LHCN-M2 (cell line): ENCODE data around the gene EHD4. TPM values are rescaled to one million over a fixed set of nuclear protein-coding genes. Genes with fewer than 3 reads are reported as not detected.

ENCODE experiments used
- DNase-seq: peaks from one replicate; pipeline ENCODE4 v3.0.0-alpha.2; 2012; ENCODE audit warnings: low read depth
- total RNA-seq: library from RNA; depleted of rRNA; stranded (reverse); fragments of >200 nt; gene quantifications from 2 replicates; pipeline ENCODE4 v1.2.3, GENCODE V29; 2014

Gene EHD4
- total RNA-seq, 1 experiment from 2014 or later = 19.8 TPM

DNA sequence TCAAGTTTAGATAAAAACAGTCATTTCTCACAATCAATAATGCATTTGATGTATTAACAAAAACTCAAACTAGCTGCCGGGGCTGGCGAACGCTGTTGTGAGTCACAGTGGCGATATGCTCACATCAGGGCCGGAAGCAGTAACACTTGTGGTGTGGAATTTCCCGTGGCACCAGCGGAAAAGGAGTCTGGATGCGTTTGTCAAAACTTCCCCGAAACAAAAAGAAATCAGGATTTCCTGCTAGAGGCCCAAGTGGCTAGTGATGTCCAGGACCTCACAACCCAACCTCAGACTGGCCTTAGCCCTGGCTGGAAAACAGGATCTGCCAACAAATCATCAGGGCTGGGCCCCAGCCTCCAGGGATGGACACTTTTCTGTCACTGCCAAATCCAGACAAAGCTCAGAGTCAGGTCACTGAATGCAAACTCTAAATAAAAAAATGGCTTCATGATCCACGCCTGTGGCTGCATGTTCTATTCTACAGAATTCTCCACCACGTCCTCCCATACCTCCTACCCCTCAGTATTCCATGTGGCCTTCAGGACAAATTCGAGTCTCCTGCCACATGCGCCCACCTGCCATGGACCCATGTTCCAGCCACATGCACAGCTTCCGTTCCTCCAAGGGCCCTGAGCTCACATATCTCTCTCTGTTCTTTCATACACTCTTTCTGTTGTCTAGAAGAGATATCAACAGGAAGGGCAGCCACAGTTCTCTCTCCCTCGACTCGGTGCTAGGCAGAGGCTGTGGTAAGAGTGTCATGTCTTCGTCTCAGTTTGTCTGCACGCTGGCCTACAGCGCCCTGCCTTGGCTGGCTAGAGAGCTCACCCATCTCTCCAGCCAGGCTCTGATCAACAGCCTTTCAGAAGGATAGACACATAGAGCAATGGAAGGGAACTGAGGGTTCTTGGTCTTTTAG lies 35.4 kb downstream of the EHD4 start:
- no peak for DNase-seq

DNA sequence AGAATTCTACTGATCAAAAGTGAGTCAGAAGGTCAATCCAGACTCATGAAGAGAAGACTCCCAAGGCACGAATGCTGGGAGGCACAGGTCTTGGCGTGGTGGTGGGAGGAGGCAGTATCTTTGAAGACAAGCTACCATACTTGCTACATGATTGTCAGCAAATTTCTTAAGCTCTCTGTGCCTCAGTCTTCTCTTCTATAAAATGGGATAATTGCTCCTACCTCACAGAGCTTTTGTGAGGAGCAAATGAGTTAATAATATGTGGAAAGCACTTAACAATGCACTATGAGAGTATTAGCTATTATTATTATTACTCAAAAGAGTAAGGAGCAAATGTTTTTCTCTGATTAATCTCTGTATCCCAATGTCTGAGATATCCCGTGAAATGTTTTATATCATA lies 36.2 kb downstream of the EHD4 start:
- DNase-seq = no peak

DNA sequence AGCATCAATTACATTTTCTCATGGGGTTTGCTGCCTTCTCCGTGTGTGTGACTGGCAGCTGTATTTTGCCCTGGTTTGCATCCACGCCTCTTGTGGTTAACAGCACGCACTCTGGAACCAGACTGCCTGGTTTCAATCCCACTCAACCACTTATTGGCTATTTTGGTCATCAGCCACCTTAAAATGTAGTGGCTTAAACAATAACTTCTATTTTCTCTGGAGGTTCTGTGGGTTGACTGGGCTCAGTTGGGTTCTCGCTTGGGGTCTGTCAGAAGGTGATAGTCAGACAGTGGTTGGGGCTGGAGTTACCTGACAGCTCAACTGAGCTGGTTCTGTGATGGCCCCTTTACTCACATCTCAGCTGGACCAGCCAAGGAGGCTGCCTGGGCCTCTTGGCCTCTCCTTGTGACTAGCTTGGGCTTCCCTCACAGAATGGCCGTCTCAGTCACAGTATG lies 36.8 kb downstream of the EHD4 start:
- DNase-seq = peak; percentile 54

DNA sequence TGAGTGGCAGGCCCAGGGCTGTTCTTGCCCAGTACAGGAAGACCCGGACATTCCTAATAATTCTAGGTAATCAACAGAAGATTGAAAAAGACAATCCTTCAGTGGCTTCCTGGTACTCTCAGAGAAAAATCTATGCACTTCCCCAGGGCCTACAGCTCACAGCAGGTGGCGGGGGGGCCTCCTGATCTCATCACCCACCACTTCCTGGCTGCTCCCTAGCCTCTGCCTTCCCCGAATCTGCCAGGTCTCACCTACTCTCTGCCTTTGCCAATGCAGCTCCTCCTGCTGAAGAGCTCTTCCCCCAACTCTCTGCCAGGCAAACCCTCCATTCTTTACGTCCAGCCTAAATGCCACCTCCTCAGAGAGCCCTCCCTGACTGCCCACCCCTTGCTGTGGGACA lies 37.5 kb downstream of the EHD4 start:
- DNase-seq = no peak

DNA sequence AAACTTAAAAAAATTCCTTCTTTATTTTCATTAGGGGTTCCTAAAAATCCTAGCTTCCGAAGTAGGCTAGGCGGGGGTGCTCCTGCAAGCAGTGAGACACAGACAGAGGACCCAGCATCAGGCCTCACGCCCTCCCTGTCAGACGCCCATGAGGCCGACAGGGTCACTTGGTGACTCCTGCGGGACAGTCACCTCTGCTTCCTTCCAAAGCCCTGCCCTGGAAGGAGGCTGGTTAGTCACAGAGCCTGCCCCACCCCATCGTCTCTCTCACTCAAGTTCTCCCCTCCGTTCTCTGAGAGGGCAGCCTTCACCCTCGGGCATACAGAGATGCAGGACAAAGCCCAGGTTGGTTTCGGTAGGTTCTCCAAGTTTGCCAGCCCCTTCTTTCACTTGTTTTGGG lies 38.6 kb downstream of the EHD4 start:
- DNase-seq = no peak

DNA sequence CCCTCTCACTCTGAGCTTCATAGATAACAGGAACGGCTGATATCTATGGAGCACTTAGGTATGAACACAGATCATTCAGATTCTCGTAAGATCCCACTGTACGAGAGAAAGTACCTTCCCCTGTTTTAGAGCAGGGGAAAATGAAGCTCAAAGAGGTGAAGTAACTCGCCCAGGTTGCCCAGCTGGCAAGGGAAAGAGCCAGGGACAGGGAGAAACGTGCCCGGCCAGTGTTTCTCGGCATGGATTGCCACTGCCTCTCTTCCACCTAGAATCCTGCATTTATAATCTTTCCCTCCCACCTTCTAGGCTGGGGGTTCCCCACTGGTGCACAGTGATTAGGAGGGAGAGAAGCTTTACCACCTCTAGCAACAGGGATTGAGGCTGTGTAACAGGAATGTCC lies 39.0 kb downstream of the EHD4 start:
- no peak for DNase-seq

DNA sequence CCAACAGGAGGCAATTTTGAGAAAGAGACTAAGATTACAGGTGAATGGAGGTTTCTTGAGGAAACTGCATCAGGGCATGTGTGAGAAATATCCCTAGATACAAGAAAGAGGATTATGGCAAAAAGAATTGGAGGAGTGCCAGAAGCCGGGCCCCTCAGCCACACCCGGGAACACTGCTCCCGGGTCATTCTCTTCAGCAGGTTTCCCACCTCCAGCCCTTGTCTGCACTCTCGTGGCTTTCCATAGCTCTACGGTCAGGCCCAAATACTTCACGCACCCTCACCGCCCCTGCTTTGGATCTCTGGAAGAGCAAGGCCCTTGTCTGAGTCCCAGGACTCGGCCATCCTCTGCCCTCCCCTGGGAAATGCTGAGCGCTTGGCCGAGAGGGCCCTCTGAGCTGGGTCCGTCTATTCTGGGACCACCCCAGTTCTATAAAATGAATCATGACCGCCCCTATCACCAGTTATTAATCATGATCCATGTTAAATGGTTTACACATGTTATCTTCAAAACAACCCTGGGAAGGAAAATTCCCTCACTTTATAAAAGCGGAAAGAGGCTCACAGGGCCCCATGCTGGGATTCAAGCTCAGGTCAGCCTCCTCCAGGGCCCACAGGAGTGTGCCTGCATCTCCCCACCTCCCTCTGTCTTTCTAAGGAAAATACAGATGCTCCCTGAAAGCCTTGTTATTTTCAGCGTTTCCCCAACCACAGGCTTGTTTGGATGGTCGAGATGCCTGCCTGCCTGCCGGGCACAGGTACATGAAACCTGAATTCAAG lies 39.7 kb downstream of the EHD4 start:
- DNase-seq = no peak

DNA sequence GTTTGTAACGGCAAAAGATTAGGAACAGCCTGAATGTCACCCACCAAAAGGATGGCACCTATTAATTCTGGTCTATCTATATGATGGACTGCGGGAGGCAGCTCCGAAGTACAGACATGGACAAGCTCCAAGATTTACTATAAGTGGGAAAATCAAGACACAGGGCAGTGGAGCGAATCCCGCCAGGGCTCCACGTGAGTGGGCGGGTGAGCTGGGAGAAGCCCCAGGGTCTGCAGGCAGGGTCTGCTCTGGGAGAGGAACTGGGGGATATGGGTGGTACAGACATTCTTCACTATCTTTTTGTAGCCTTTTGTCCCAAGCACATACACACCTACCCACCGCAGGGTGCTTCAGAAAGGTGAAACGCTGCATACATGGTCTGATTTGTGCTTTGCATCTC lies 40.3 kb downstream of the EHD4 start:
- no peak for DNase-seq

DNA sequence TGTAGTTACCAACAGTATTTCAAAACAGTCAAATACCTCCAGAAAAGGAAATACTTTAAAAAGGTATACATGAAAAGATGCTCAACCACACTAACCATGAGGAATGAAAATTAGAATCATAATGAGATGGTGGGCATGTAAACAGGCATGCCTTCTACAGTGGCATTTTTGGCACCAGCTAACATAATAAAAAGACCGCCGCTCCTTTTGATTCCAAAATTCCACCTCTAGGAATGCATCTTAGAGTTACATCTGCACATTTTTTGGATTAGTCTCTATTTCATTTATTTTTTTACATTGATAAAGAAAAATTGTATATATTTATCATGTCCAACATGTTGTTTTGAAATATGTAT lies 41.5 kb downstream of the EHD4 start:
- DNase-seq = no peak

DNA sequence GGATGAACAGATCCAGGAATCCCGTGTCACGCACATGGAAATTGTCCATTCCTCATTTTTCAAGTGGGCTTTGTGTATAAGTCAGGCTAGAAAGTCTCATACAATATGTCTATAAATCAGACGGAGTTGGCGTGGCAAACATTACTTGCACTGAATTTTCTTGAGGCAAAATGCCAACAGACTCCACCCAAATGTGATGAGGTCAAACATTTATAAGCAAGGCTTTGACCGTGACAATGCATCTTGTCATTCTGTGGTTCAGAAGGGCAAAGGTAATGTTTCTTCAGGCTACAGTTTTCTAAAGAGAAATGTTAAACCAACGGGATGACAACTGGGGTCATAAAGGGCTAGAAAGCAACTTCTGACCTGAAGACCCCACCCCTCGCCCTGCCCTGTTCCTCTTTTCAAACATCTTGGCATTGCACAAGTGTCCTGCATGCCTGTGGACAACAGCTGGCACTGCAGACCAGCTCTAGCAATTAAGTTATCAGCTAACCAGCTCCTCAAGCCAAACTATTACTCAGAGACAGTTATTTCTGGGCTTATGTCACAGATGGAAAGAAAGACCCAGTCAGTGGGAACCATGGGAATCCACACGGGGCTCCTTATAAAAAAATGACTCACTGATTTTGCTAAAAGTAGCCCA lies 42.0 kb downstream of the EHD4 start:
- peak; percentile 97 for DNase-seq

DNA sequence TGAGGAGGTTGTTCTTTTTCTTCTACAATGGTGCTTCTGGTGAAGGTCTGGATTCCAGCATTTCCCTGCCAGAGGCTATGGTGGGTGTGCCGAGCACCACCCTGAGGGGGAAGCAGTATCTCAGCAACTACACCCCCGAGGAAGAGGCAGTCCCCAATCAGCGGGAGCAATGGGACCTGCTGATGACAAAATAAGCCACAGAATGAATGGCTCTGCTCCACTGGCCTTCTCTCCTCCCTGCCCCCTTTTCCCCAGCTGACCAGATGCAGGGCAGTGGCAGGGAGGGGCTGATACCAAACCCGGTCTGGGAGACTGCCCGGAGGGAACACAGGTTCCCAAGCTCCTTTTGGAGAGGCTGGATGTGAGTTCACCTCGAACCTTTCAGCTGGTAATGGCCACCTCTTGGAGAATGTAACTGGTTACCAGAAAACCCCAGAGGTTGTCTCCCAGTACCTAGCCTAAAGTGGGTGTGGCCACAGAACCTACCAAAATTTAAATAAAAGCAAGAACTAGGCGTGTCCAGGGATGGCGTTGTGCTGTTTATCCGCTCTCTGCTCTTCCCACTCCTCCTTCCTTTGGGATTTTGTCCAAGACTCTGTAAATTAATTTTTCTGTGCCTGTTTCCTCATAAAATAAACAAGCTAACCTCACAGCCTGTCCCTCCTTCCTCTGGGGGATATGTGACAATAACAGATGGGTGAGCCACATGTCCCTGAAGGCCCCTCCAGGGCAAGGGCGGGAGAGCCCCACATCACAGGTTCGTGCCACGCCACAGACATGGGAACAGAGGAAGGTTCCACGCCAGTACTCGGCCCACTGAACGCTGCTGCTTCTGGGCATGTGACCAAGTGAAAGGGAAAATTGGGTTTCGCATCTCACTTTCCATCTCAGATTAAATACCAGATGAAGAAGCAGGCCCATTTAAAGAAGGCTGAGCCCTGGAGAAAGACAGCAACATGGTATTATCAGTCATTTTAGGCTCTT lies 43.4 kb downstream of the EHD4 start:
- no peak for DNase-seq

DNA sequence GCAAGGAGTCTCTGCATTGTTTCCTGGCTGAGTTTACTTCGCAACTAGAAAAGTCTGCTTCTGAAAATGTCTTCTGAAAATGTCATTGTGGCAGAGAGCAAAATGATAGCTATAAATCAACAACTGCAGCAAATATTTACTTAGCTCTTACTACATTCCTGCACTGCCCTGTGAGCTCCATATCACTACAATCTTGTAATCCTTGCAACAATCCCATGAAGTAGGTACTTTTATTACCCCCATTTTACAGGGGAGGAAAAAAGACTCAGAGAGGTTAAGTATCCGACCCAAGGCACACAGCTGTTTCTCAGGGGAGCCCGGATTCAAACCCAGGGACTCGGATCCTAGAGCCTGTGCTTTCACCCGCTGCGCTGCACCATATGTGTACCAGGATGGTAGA lies 44.3 kb downstream of the EHD4 start:
- no peak for DNase-seq

DNA sequence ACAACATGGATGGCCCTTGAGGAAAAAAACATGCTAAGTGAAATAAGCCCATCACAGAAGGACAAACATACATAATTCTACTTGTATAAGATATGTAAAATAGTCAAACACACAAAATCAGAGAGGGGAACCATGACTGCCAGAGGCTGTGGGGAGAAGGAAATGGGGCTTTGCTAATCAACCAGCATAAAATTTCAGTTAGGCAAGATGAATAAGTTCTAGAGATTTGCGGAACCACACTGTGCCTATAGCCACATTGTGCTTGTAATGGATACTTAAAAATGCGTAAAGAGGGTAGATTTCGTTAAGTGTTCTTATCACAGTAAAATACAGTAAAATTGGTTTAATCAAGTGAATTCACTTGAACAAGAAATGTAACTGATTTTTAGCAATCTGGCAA lies 44.8 kb downstream of the EHD4 start:
- no peak for DNase-seq

DNA sequence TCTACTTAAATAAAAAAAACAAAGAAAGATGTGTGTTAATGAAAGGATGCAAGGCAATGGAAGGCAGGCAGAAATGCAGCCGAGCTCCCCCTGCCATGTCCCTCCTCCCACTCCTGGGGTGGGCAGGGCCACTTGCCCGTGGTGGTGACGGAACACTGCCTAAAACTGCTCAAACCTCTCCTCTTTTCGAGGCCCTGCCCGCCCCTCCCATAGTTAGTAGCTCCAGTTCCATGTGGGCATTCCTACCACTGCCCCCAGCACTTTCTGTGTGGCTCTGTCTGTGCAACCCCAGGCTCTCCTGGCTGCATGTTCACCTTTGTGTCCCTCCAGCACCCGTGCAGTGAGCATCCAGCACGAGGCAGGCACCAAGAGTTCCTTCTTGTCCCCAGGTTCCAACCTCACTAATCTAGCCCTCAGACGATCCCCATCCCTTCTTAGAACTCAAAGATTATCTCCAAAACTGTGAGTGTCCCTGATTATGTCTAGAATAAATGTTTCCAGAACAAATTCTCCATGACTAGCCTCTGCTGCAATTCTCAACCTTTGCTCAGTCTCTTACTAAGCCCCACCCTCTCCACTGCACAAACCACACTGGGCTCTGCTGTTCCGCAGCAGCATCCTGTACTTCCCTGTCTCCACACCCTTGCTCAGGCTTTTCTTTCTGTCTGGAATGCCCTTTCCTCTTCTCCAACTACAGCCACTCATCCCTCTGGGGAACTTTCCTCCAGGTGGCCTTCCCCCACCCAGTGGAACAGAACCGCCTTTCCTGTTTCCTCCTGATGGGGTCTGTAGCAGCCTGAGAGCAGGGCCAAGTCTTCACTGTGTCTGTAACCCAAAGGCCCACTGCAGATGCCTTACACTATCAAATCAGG lies 45.9 kb downstream of the EHD4 start:
- no peak for DNase-seq

DNA sequence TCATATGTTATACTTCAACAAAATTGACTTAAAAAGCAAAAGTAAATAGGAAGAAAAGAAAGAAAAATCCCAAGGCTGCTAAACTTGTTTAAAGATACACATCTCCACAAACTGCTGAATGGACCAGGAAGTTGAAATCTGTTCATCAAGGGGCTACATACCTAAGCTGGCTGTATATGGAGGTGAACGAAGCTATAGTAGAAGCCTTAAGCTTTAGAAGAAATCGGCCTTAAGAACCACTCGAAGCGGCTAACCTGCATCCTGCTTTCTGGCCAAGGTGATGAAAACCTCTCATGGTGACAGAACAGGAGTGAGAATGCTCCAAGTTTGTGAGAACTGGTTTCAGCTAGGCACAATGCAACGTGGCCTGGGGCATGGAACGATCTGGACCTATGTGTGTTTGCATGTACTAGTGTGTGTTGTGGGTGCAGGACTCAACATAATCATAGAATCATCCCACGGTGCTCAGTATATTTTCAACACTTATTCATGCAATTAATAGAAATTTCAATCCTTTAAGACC lies 47.2 kb downstream of the EHD4 start:
- DNase-seq = no peak

DNA sequence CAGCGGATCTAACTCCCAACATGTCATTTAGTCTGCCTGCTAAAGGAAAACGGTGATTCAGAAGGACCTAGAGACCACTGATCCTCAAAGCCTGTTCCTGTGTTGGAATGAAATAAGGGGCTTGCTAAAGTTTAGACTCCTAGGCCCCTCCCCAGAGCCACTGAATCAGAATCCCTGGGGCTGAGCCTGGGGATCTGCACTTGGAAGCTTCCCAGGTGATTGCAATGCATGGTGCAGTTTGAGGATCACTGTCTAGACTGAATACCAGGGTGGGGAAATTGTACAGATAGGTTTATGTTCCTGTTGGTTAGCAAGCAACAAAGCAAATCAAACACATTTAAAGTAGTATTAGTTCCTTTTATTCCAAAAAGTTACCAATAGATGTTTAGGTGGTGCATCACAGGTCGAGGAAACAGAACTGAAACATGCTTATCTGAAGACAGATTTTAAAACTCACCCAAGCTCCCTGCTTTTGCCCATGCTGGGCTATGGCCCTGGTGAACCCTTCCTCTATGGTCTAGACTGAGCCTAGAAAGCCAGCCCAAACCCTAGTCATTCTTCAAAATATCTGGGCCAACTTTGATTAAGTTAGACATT lies 48.9 kb downstream of the EHD4 start:
- no peak for DNase-seq

DNA sequence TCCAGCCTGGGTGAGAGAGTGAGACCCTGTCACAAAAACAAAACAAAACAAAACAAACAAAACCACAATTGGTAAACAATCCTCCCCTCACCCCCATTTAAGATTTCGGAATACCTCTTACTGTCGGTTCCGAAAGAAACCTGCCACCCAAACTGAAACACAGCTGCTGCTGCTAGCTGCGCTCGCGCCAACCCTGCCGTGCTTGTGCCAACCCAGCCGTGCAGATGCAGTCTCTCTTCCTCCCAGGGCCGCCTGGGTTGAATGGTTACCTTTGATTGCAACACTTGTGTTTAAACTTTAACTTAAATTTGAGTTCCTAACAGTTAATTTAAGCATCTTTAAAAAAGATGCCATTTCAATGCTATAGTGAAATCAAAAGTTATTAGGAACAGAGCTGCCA lies 50.0 kb downstream of the EHD4 start:
- DNase-seq = no peak

DNA sequence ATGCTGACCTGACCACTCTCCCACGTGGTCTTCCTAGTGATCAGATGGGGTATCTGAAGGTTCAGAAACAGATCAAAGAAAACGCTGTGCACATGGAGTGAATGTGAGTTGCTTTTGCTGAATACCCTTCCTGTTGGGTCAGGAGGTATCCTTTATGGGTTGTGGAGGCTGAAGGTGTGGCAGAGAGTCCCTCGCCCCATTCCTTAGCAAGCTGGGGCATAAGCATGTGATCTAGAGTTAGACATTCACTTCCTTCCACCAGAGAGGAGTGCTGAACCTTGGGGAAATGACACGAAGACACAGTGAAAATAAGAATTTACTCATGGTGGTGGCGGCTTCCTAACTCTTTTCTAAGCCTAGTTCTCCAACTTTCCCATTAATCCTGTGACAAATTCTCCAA lies 50.7 kb downstream of the EHD4 start:
- no peak for DNase-seq

DNA sequence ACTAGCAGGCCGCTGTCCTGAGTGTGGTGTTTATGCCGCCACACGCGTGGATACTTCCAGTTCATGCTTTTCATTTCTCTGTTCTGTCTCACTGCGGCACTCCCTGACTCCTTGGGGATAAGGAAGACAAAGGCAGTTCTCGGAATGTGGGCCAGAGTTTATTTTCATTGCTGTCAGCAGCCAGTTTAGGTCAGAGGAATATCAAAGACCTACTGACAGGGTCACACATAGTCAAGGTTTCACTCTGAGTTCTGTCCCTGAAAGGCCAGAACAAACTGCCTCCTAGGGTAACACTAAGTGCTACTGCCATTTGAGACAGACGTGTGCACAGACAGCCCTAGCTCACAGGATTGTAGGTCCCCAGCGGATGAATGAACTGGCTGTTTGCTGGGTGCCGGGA lies 51.2 kb downstream of the EHD4 start:
- no peak for DNase-seq
